GM12865 (cell line): ENCODE results near the gene FAR2.
"Not testable (repeated sequence)": the region's sequence is repeated elsewhere in the genome, so short reads cannot be mapped to it uniquely, and the experiment has no call there.

Experiments used
- DNase-seq: peaks from one replicate; pipeline ENCODE4 v3.0.0; 2010; ENCODE audit warnings: low read depth
- H3K4me3 ChIP-seq: 2 replicates; pipeline ENCODE4 v1.5.1; 2011; ENCODE audit warnings: mild to moderate bottlenecking, low read depth, low read length, control low read depth
- TF ChIP-seq, protein P1 (sequence below): IDR thresholded peaks from 2 replicates; pipeline ENCODE4 v1.5.1; 2011; ENCODE audit warnings: low read length, control low read depth, low read depth, inconsistent platforms; ENCODE audit not compliant: insufficient read depth; ENCODE audit errors: missing control alignments

Gene FAR2

DNA sequence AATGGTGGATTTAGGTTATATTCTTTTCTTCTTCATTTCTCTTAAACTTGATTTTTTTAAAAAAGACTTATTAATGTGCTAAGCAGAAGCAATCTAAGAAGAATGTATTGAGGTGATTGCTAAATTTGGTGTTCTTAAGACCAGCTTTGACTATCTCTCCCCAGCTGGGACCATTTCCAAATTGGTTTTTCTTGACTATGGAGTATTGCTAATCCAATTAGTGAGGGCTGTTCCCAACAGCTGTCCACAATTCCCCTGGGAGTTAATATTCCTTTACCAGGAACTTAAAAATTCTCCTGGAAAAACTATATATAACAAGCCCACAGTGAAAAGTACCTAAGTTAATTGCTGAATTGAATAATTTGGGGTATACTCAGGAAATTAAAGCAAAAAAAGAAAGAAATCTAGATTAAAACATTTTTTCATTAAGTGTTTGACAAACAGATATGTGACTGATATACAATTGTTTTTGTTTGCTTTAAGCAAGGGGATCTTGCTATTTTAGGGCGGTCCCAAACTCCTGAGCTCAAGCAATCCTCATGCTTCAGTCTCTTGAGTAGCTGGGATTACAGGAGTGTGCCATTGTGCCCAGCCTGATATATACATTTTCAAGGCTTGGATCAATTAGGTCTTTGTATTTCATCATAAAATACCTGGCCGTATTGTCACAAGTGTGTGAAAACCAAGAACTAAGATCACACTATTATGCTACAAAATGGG lies 105.0 kb downstream of the FAR2 start:
- TF ChIP-seq, protein P1, sequence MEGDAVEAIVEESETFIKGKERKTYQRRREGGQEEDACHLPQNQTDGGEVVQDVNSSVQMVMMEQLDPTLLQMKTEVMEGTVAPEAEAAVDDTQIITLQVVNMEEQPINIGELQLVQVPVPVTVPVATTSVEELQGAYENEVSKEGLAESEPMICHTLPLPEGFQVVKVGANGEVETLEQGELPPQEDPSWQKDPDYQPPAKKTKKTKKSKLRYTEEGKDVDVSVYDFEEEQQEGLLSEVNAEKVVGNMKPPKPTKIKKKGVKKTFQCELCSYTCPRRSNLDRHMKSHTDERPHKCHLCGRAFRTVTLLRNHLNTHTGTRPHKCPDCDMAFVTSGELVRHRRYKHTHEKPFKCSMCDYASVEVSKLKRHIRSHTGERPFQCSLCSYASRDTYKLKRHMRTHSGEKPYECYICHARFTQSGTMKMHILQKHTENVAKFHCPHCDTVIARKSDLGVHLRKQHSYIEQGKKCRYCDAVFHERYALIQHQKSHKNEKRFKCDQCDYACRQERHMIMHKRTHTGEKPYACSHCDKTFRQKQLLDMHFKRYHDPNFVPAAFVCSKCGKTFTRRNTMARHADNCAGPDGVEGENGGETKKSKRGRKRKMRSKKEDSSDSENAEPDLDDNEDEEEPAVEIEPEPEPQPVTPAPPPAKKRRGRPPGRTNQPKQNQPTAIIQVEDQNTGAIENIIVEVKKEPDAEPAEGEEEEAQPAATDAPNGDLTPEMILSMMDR: no peak
- no peak for DNase-seq
- H3K4me3 ChIP-seq: no peak overlapping the region

DNA sequence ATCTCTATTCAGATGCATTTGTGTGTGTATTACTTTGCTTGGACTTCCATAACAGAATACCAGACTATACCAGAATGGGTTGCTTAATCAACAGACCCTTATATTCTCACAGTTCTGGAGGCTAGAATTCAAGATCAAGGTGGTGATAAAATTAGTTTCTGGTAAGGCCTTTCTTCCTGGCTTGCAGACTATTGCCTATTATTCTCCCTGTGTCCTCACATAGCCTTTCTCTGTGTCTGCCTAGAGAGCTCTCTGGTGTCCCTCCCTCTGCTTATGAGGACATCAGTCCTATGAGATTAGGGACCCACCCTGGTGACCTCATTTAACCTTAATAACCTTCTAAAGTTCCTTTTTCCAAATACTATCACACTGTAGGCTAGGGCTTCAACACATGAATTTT lies 106.0 kb downstream of the FAR2 start:
- TF ChIP-seq, protein P1: no peak
- H3K4me3 ChIP-seq: no peak overlapping the region
- DNase-seq: no peak

DNA sequence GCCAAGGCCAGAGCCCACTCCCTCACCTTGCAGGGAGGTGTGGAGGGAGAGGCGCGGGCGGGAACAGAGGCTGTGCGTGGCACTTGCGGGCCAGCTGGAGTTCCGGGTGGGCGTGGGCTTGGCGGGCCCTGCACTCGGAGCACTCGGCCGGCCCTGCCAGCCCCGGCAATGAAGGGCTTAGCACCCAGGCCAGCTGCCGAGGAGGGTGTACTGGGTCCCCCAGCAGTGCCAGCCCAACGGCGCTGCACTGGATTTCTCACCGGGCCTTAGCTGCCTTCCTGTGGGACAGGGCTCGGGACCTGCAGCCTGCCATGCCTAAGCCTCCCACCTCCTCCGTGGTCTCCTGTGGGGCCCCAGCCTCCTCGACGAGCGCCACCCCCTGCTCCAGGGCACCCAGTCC lies 107.5 kb downstream of the FAR2 start:
- H3K4me3 ChIP-seq: no peak overlapping the region
- TF ChIP-seq, protein P1: no peak
- DNase-seq: no peak

DNA sequence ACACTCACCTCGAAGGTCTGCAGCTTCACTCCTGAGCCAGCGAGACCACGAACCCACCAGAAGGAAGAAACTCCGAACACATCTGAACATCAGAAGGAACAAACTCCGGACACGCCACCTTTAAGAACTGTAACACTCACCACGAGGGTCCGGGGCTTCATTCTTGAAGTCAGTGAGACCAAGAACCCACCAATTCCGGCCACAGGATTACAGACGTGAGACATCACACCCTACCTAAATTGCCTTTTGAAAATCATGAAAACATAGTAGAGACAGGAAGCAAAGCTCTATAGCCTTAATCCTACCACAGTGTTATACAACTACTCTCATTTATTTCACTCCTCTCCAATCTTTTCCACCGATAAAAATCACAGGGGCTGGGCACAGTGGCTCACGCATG lies 108.6 kb downstream of the FAR2 start:
- not testable (repeated sequence) for H3K4me3 ChIP-seq, DNase-seq

DNA sequence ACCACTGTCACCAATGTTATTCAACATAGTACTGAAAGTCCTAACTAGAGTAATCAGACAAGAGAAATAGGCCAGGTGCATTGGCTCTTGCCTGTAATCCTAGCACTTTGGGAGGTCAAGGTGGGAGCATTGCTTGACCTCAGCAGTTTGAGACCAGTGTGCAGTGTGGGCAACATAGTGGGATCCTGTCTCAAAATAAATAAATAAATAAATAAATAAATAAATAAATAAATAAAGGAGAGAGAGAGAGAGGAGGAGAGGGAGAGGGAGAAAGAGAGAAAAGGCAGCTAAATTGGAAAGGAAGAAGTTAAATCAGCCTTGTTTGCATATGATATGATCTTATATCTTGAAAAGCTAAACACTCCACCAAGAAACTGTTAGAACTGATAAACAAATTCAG lies 115.3 kb downstream of the FAR2 start:
- TF ChIP-seq, protein P1: no peak
- no peak for DNase-seq
- no peak overlapping the region for H3K4me3 ChIP-seq

DNA sequence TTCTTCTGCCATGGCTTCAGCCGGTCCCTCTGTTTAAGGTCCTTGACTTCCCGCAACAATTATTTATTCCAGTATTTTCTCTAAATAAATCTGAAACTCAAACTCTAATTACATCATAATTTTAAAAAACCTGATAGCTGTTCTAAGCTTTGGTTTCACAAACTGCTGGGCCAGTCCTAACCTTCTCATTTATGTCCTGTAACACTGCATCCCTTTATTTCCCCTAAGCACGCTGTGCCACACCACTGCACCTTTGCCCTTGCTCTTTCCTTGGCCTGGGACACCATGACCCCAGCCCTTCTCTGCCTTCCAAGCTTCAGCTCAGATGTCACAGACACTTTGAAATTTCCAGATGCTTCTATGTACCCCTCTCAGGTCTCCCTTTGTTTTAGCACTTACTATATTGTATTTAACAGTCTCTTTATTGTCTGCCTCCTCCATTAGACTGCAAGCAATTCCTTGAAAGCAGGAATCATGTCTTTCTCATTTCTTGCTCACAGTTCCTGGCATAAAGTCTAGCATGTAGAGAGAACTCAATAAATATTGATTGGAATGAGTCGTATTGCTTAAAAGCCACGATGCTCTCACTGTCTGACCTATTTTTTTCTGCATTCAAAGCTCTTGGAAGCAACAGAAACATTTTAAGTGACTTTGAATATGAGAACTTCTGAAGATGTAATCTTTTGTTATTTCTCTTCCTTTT lies 120.8 kb downstream of the FAR2 start:
- TF ChIP-seq, protein P1: no peak
- DNase-seq: no peak
- no peak overlapping the region for H3K4me3 ChIP-seq

DNA sequence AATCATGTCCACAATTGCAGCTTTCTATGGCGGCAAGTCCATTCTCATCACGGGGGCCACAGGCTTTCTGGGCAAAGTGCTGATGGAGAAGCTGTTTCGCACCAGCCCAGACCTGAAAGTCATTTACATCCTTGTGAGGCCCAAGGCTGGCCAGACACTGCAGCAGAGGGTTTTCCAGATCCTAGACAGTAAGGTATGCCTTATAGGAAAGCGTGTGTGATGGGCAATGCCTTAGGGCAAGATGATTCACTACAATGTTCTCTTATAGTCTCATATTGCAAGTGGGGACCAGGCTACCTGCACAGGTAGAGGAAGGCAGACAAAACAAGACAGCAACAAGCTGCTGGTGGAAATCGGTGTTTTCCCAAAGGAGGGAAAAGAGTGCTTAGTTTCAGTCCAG lies 121.4 kb downstream of the FAR2 start:
- no peak for DNase-seq
- no peak overlapping the region for H3K4me3 ChIP-seq
- TF ChIP-seq, protein P1: no peak
